Lung (tissue), 12 donors: ENCODE measurements around the gene SCN3B. TPM values are rescaled to one million over a fixed set of nuclear protein-coding genes. Genes with fewer than 3 reads are reported as not detected.

ENCODE experiments used
- ATAC-seq: fragments of 200-7000 bp; cut with Tn5 transposase; one replicate; pipeline ENCODE4 v1.9.1; 2020; ENCODE audit warnings: moderate number of reproducible peaks; ENCODE audit not compliant: insufficient read depth, low FRiP score
- DNase-seq, 3 donors: peaks; one replicate each; pipeline ENCODE4 v3.0.0-alpha.2; 2013 to 2017
- H3K27ac ChIP-seq, 2 donors: one replicate each; pipeline ENCODE4 v1.5.1; 2013; ENCODE audit warnings: mild to moderate bottlenecking in 2 of 2, moderate library complexity in 2 of 2, control low read depth in 1 of 2, inconsistent platforms in 1 of 2, low read depth in 1 of 2, low read length in 1 of 2
- H3K27me3 ChIP-seq, 3 donors: one replicate each; pipeline ENCODE4 v1.5.1; 2013; ENCODE audit warnings: low read length in 2 of 3; ENCODE audit not compliant: control insufficient read depth in 3 of 3, insufficient read depth in 3 of 3
- H3K36me3 ChIP-seq, 4 donors: one replicate each; pipeline ENCODE4 v1.5.1; 2013; ENCODE audit warnings: low read length in 4 of 4, mild to moderate bottlenecking in 1 of 4, moderate library complexity in 1 of 4; ENCODE audit not compliant: control insufficient read depth in 4 of 4, insufficient read depth in 4 of 4
- H3K4me1 ChIP-seq, 5 donors: one replicate each; pipeline ENCODE4 v1.5.1; 2013; ENCODE audit warnings: low read length in 5 of 5, mild to moderate bottlenecking in 2 of 5, moderate library complexity in 1 of 5; ENCODE audit not compliant: control insufficient read depth in 5 of 5, insufficient read depth in 5 of 5
- H3K4me3 ChIP-seq: one replicate; pipeline ENCODE4 v1.5.1; 2013; ENCODE audit warnings: mild to moderate bottlenecking, control low read depth, moderate library complexity
- H3K9ac ChIP-seq, 2 donors: one replicate each; pipeline ENCODE4 v1.5.1; 2013; ENCODE audit warnings: low read length in 2 of 2, control low read depth in 1 of 2; ENCODE audit not compliant: insufficient read depth in 1 of 2
- H3K9me3 ChIP-seq, 4 donors: one replicate each; pipeline ENCODE4 v1.5.1; 2013; ENCODE audit warnings: low read length in 3 of 4, mild to moderate bottlenecking in 1 of 4, moderate library complexity in 1 of 4; ENCODE audit not compliant: control insufficient read depth in 4 of 4, insufficient read depth in 3 of 4
- CTCF ChIP-seq: IDR thresholded peaks from 2 replicates; pipeline ENCODE4 v1.5.1; 2012; ENCODE audit warnings: mild to moderate bottlenecking; ENCODE audit errors: control extremely low read depth, extremely low read depth
- WGBS, 2 donors: extraction: QIAGEN DNeasy Blood & Tissue Kit; methylation state at CpG; one replicate each; pipeline ENCODE4 v1.1.7; 2013; 5-methylcytosine and 5-hydroxymethylcytosine counted together
- polyA plus RNA-seq, 2 donors: library from polyadenylated mRNA; stranded (reverse); fragments of 200-250 nt; gene quantifications; one replicate each; pipeline ENCODE4 v1.2.1, GENCODE V29; 2013
- total RNA-seq, 2 donors: library from RNA; depleted of rRNA in 1 of 2; stranded (reverse); fragments of >200 nt in 1 of 2; gene quantifications; one replicate each; pipeline ENCODE4 v1.2.1, GENCODE V29; 2014 to 2021
- donor health status: control.
- donor health status: control.
- donor health status: Bipolar disorder and iron deficiency.
- donor health status: healthy.
- donor health status: DM: yes; HTN: yes; CAD: no.

SCN3B gene
- total and polyA plus RNA-seq, 4 donors, result 0.72 to 2.7 (median 1.2) TPM

- 87 to 92% methylated on average over 5 of the region's 5 CpGs for WGBS, 2 donors
- no peak for TF ChIP-seq CTCF
- H3K9ac ChIP-seq, result no peak overlapping the region
- no peaks in the 10 kb centered on the region for H3K4me1 ChIP-seq
- no peaks in the 10 kb centered on the region for H3K9me3 ChIP-seq
- DNase-seq (no peak), ATAC-seq (no peak)
- H3K36me3 ChIP-seq, result no peaks in the 10 kb centered on the region
- peaks cover 0 to 5% (median 0%) of the 10 kb centered on the region in 3 donors for H3K27me3 ChIP-seq
- H3K4me3 ChIP-seq, result no peak overlapping the region
- no peak overlapping the region for H3K27ac ChIP-seq
These were observed 75.0 kb downstream of the SCN3B start for GRCh38 chr11:123579482-123579812.

Other genes with a start within 250 kb of the SCN3B start
- 1 to 10 TPM; 4.5 to 6.0 TPM for gene GRAMD1B, start 224.4 kb downstream of the SCN3B start, total RNA-seq
- 1 to 10 TPM; 1.4 to 2.1 TPM for gene GRAMD1B, start 224.4 kb downstream of the SCN3B start, polyA plus RNA-seq
- gene ZNF202, start 87.0 kb upstream of the SCN3B start, total RNA-seq, result 10 to 100 TPM; 10.7 to 10.8 TPM
- gene ZNF202, start 87.0 kb upstream of the SCN3B start, polyA plus RNA-seq, result 1 to 10 TPM; 6.7 to 7.2 TPM
- not detected for gene OR6X1, start 99.9 kb upstream of the SCN3B start, total RNA-seq
- not detected for gene OR6X1, start 99.9 kb upstream of the SCN3B start, polyA plus RNA-seq
- not detected for gene OR6M1, start 151.7 kb upstream of the SCN3B start, total RNA-seq
- not detected for gene OR6M1, start 151.7 kb upstream of the SCN3B start, polyA plus RNA-seq
- gene TMEM225, start 231.0 kb upstream of the SCN3B start, total RNA-seq, result not detected
- not detected for gene TMEM225, start 231.0 kb upstream of the SCN3B start, polyA plus RNA-seq
- gene OR8D4, start 247.5 kb upstream of the SCN3B start, total RNA-seq, result not detected
- not detected for gene OR8D4, start 247.5 kb upstream of the SCN3B start, polyA plus RNA-seq